IMR-90 (cell line): Measurements from ENCODE around the gene KCNJ1. TPM values are rescaled to one million over a fixed set of nuclear protein-coding genes. Genes with fewer than 3 reads are reported as not detected.

Experiments
- ATAC-seq: fragments of 200-7000 bp; cut with Tn5 transposase; 2 replicates; pipeline ENCODE4 v1.9.1; 2020; ENCODE audit warnings: low read depth, mild to moderate bottlenecking, moderate library complexity
- BruUV-seq: library from RNA; stranded (reverse); fragments of 400-500 nt; replicated peaks from 2 replicates; lab custom pipeline; 2021; lab: Mats Ljungman, UMichigan
- CTCF ChIA-PET: fragments of 300-600 bp; formaldehyde crosslinking; extraction: SDS; loops from one replicate; lab custom pipeline; 2021; ENCODE audit warnings: antibody characterized with exemption; lab: Yijun Ruan, JAX
- POLR2A ChIA-PET: fragments of 300-600 bp; sonication (Branson Sonifier 250); formaldehyde crosslinking; loops from one replicate; lab custom pipeline; 2022; ENCODE audit warnings: antibody characterized with exemption; ENCODE audit not compliant: unreplicated experiment; lab: Charles Lee
- DNase-seq: peaks from one replicate; pipeline ENCODE4 v3.0.0; 2013
- H2AFZ ChIP-seq: replicated peaks from 2 replicates; pipeline ENCODE3; 2013; ENCODE audit warnings: low read length, mild to moderate bottlenecking; ENCODE audit not compliant: poor library complexity
- H2AK5ac ChIP-seq: 2 replicates; pipeline ENCODE4 v1.6.1; 2013; ENCODE audit warnings: low read depth, low read length, inconsistent platforms
- H2AK9ac ChIP-seq: replicated peaks from 2 replicates; pipeline ENCODE3; 2013; ENCODE audit warnings: mild to moderate bottlenecking, low read depth, low read length, moderate library complexity; ENCODE audit not compliant: poor library complexity
- H2BK120ac ChIP-seq: 2 replicates; pipeline ENCODE4 v1.6.1; 2013; ENCODE audit warnings: low read depth, low read length, inconsistent platforms
- H2BK15ac ChIP-seq: 3 replicates; pipeline ENCODE4 v1.6.1; 2013; ENCODE audit warnings: low read depth, low read length, inconsistent platforms
- H2BK20ac ChIP-seq: 2 replicates; pipeline ENCODE4 v1.6.1; 2013; ENCODE audit warnings: low read depth, mild to moderate bottlenecking, inconsistent platforms, low read length, moderate library complexity
- H2BK5ac ChIP-seq: 2 replicates; pipeline ENCODE4 v1.6.1; 2013; ENCODE audit warnings: mild to moderate bottlenecking, low read depth, low read length, inconsistent platforms; ENCODE audit not compliant: poor library complexity, severe bottlenecking
- H3K14ac ChIP-seq: replicated peaks from 2 replicates; pipeline ENCODE4 v1.6.1; 2013; ENCODE audit warnings: low read depth, low read length, inconsistent platforms
- H3K18ac ChIP-seq: 2 replicates; pipeline ENCODE4 v1.6.1; 2013; ENCODE audit warnings: low read depth, low read length, control low read depth
- H3K23ac ChIP-seq: 2 replicates; pipeline ENCODE4 v1.6.1; 2013; ENCODE audit warnings: low read depth, low read length, inconsistent platforms
- H3K27ac ChIP-seq: 2 replicates; pipeline ENCODE4 v1.5.1; 2013; ENCODE audit warnings: mild to moderate bottlenecking, control low read depth, low read length; ENCODE audit not compliant: insufficient read depth
- H3K27me3 ChIP-seq: 2 replicates; pipeline ENCODE4 v1.6.1; 2013; ENCODE audit warnings: low read length; ENCODE audit not compliant: control insufficient read depth, insufficient read depth
- H3K36me3 ChIP-seq: 2 replicates; pipeline ENCODE4 v1.6.1; 2013; ENCODE audit warnings: low read length, mixed read lengths; ENCODE audit not compliant: control insufficient read depth, insufficient read depth
- H3K4ac ChIP-seq: 2 replicates; pipeline ENCODE4 v1.6.1; 2013; ENCODE audit warnings: low read depth, low read length, inconsistent platforms
- H3K4me1 ChIP-seq: 2 replicates; pipeline ENCODE4 v1.6.1; 2013; ENCODE audit warnings: low read length, mixed read lengths; ENCODE audit not compliant: control insufficient read depth, insufficient read depth
- H3K4me2 ChIP-seq: 2 replicates; pipeline ENCODE4 v1.6.1; 2013; ENCODE audit warnings: low read depth, mild to moderate bottlenecking, control low read depth, low read length, moderate library complexity
- H3K4me3 ChIP-seq: 2 replicates; pipeline ENCODE4 v1.5.1; 2013; ENCODE audit warnings: low read depth, mild to moderate bottlenecking, control low read depth, low read length, moderate library complexity; ENCODE audit not compliant: insufficient read depth
- H3K56ac ChIP-seq: 2 replicates; pipeline ENCODE4 v1.6.1; 2013; ENCODE audit warnings: low read length, inconsistent platforms; ENCODE audit not compliant: insufficient read depth; ENCODE audit errors: extremely low read depth
- H3K79me1 ChIP-seq, 2 experiments: 2 replicates each; pipeline ENCODE4 v1.6.1; 2013; ENCODE audit warnings: low read length in 2 of 2, inconsistent platforms in 1 of 2, low read depth in 1 of 2
- H3K9ac ChIP-seq: 2 replicates; pipeline ENCODE4 v1.6.1; 2013; ENCODE audit warnings: low read depth, low read length, control low read depth
- H3K9me1 ChIP-seq: 2 replicates; pipeline ENCODE4 v1.6.1; 2013; ENCODE audit warnings: low read length, inconsistent platforms; ENCODE audit not compliant: insufficient read depth
- H3K9me3 ChIP-seq: 2 replicates; pipeline ENCODE4 v1.6.1; 2013; ENCODE audit warnings: low read length; ENCODE audit not compliant: control insufficient read depth, insufficient read depth
- H4K20me1 ChIP-seq: 2 replicates; pipeline ENCODE4 v1.6.1; 2013; ENCODE audit warnings: low read length, inconsistent platforms; ENCODE audit not compliant: insufficient read depth
- H4K5ac ChIP-seq: 2 replicates; pipeline ENCODE4 v1.6.1; 2013; ENCODE audit warnings: mild to moderate bottlenecking, low read depth, low read length, control low read depth
- H4K8ac ChIP-seq, 2 experiments: 2 replicates each; pipeline ENCODE4 v1.6.1; 2013; ENCODE audit warnings: low read depth in 2 of 2, low read length in 2 of 2, control low read depth in 1 of 2, inconsistent platforms in 1 of 2
- H4K91ac ChIP-seq: 2 replicates; pipeline ENCODE4 v1.6.1; 2013; ENCODE audit warnings: low read depth, low read length, inconsistent platforms; ENCODE audit not compliant: insufficient read depth
- BHLHE40 ChIP-seq: fragments of 150-350 bp; IDR thresholded peaks from 2 replicates; pipeline ENCODE4 v1.6.1; 2016; ENCODE audit warnings: mild to moderate bottlenecking, low read depth, low read length
- CEBPB ChIP-seq: IDR thresholded peaks from 2 replicates; pipeline ENCODE4 v1.6.1; 2012; ENCODE audit warnings: low read depth, low read length, improper control_type of control experiment
- CHD1 ChIP-seq: IDR thresholded peaks from 2 replicates; pipeline ENCODE4 v1.6.1; 2012; ENCODE audit warnings: low read depth, low read length, improper control_type of control experiment
- MAFK ChIP-seq: IDR thresholded peaks from 2 replicates; pipeline ENCODE4 v1.6.1; 2012; ENCODE audit warnings: low read depth, low read length, improper control_type of control experiment
- MAZ ChIP-seq: IDR thresholded peaks from 2 replicates; pipeline ENCODE4 v1.6.1; 2012; ENCODE audit warnings: low read depth, mild to moderate bottlenecking, low read length, improper control_type of control experiment, moderate library complexity, borderline replicate concordance
- POLR2A ChIP-seq: IDR thresholded peaks from 2 replicates; pipeline ENCODE4 v1.6.1; 2012; ENCODE audit warnings: mild to moderate bottlenecking, low read depth, low read length
- RAD21 ChIP-seq: IDR thresholded peaks from 2 replicates; pipeline ENCODE4 v1.6.1; 2012; ENCODE audit warnings: low read length, improper control_type of control experiment
- RFX5 ChIP-seq: IDR thresholded peaks from 2 replicates; pipeline ENCODE4 v1.8.0; 2012; ENCODE audit warnings: low read depth, mild to moderate bottlenecking, low read length, moderate library complexity
- WGBS, 2 experiments: methylation state at CpG; one replicate each; pipeline versions ENCODE4 v1.1.5 to v1.1.7; 2013; ENCODE audit warnings: missing lambda C conversion rate in 2 of 2; ENCODE audit not compliant: insufficient read length in 1 of 2; ENCODE audit errors: extremely low coverage in 2 of 2; 5-methylcytosine and 5-hydroxymethylcytosine counted together
- dilution Hi-C: fragments of 300-500 bp; cut with HindIII; formaldehyde crosslinking; loops from one replicate; pipeline ENCODE4 v1.14.3; 2018; ENCODE audit warnings: low sequenced_read_pairs; ENCODE audit not compliant: unreplicated experiment
- in situ Hi-C: fragments of 300-500 bp; cut with MboI; formaldehyde crosslinking; loops from 3 replicates; pipeline ENCODE4 v1.14.3; 2019; ENCODE audit warnings: low sequenced_read_pairs, inconsistent platforms, mixed read lengths
- intact Hi-C: fragments of 100-400 bp; cut with micrococcal nuclease; formaldehyde crosslinking; loops from 2 replicates; pipeline ENCODE4 v1.10.0; 2022
- polyA plus RNA-seq, 3 experiments: library from polyadenylated mRNA; depleted of rRNA; stranded (reverse); fragments of >200 nt; gene quantifications; 2 replicates each; pipeline ENCODE4 v1.2.3, GENCODE V29; 2012; ENCODE audit warnings: low replicate concordance in 1 of 3
- total RNA-seq: library from RNA; depleted of rRNA; stranded (reverse); fragments of >200 nt; gene quantifications from 2 replicates; pipeline ENCODE4 v1.2.3, GENCODE V29; 2012
- TF ChIP-seq, protein P1 (sequence below): fragments of 150-350 bp; IDR thresholded peaks from 2 replicates; pipeline ENCODE4 v1.6.1; 2017; ENCODE audit warnings: mild to moderate bottlenecking, antibody characterized with exemption, low read length, low read depth

The KCNJ1 gene
- total and polyA plus RNA-seq, 2 of the 4 experiments (the other 2 are of a cell fraction), result not detected

DNA sequence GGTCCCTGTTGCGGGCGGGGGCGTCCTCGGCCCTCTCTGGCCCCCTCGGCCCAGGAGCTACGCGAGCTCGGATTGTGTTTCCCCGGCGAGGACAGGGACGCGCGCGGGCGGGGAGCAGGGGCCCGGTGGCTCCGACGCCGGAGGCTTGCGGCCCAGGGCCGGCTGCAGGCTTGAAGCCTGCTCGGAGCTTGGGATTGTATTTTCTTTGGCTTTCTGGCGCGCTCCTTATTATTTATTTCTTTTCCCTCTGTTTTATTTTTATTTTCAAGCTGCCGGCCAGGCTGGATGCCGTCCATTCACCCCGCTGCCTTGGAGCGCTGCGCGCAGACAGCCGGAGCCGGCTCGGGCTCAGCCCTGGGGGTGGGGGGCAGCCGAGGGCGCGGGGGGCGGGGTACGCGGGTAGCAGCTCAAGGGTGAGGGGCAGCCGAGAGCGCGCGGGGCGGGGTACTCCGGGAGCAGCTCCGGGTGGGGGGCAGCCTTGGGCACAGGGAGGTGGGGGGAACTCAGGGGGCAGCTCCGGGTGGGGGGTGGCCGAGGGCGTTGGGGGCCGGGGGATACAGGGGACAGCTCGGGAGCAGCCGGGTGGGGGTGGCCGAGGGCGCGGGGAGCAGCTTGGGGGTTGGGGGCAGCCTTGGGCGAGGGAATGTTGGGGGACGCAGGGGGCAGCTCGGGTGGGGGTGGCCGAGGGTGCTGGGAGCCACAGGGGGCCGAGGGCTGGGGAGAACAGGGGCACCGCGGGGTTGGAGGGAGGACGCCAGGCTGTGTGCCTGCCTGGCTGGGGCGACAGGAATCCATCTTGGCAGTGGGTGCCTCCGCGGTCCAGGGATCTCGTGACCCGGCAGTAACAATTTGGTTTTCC, 42.7 kb downstream of the KCNJ1 start (continued):
- TF ChIP-seq CEBPB (no peak), RFX5 (no peak), MAFK (no peak)
- TF ChIP-seq, protein P1, sequence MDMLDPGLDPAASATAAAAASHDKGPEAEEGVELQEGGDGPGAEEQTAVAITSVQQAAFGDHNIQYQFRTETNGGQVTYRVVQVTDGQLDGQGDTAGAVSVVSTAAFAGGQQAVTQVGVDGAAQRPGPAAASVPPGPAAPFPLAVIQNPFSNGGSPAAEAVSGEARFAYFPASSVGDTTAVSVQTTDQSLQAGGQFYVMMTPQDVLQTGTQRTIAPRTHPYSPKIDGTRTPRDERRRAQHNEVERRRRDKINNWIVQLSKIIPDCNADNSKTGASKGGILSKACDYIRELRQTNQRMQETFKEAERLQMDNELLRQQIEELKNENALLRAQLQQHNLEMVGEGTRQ, result no peak

DNA sequence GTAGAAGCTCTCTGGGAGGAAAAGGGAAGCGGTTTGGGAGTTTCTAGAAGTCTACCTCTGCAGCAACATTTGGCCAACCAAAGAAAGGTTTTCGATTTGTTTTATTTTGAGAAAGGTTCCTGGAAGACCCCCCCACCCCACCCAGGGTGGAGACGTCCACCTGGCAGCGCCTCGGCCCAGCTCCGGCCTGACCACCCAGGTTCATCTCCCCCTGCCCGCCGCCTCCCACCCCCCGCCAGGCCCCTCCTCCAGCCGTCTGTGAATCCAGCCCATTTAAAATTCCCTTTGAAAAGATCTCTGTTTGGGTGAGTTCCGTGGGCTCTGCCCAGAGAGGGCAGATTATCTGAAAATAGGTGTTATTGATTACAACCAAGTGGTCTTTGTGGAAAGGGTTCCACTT, 43.3 kb downstream of the KCNJ1 start:
- no peak overlapping the region for H2AK5ac ChIP-seq
- no peak overlapping the region for H4K5ac ChIP-seq
- no peak overlapping the region for H2BK20ac ChIP-seq
- H3K9me3 ChIP-seq, result peaks cover 2% of the 10 kb centered on the region; the same call in 1 of the 2 replicates
- no peak overlapping the region for H2BK15ac ChIP-seq
- H3K4ac ChIP-seq, result no peak overlapping the region
- no peaks in the 10 kb centered on the region for H3K4me1 ChIP-seq
- WGBS, 2 experiments, result no CpG with 5 or more reads among the region's 11 CpGs
- no peak overlapping the region for H3K14ac ChIP-seq
- no peaks in the 10 kb centered on the region for H3K79me1 ChIP-seq
- intact Hi-C loops (no loop called here), dilution Hi-C loops (no loop called here), in situ Hi-C loops (loop anchor here (10.0 kb wide), 1 partner anchor 789 kb away; no protein-coding TSS in a partner anchor)
- H3K36me3 ChIP-seq, result no peaks in the 10 kb centered on the region
- H2AFZ ChIP-seq, result no peak overlapping the region
- DNase-seq (no peak), ATAC-seq (no peak)
- ChIA-PET CTCF (interaction anchor here (0.6 kb wide), 1 partner anchor 651 kb away, joined by 4 read pairs; no protein-coding TSS in a partner anchor), POLR2A (no interaction called here)
- H2AK9ac ChIP-seq, result no peak overlapping the region
- no peak overlapping the region for H2BK5ac ChIP-seq
- H3K9me1 ChIP-seq, result no peaks in the 10 kb centered on the region
- H3K56ac ChIP-seq, result no peak overlapping the region
- no peak overlapping the region for H3K23ac ChIP-seq
- no peak overlapping the region for H4K91ac ChIP-seq
- H2BK120ac ChIP-seq, result no peak overlapping the region
- H3K27me3 ChIP-seq, result no peaks in the 10 kb centered on the region
- no peak overlapping the region for H3K27ac ChIP-seq
- no peak overlapping the region for H4K8ac ChIP-seq
- no peak overlapping the region for H3K18ac ChIP-seq
- no peak overlapping the region for H3K4me3 ChIP-seq
- H3K4me2 ChIP-seq, result no peak overlapping the region; the same call in 1 of the 2 replicates
- H4K20me1 ChIP-seq, result no peaks in the 10 kb centered on the region
- TF ChIP-seq MAZ (no peak), RAD21 (no peak), CHD1 (no peak), POLR2A (no peak), BHLHE40 (no peak)
- TF ChIP-seq, protein P1, result no peak
- H3K9ac ChIP-seq, result no peak overlapping the region
- no TSS peak for BruUV-seq
